Stimulated activated CD4-positive, alpha-beta T cell treated with anti-CD3 and anti-CD28 coated beads, Interleukin-15, amount 100 ng/mL, for 48 hours (primary cell): Measurements from ENCODE around the gene CD300E.
"Not testable (repeated sequence)": the region's sequence is repeated elsewhere in the genome, so short reads cannot be mapped to it uniquely, and the experiment has no call there.

Experiments
- DNase-seq, 2 donors: peaks; one replicate each; pipeline ENCODE4 v3.0.0-alpha.2; 2020; ENCODE audit warnings: low read depth in 2 of 2

CD300E gene, protein sequence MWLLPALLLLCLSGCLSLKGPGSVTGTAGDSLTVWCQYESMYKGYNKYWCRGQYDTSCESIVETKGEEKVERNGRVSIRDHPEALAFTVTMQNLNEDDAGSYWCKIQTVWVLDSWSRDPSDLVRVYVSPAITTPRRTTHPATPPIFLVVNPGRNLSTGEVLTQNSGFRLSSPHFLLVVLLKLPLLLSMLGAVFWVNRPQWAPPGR

GRCh38 chr17:74623693-74624093 is at the start of gene CD300E:
TSS of gene CD300E (minus strand) at chr17:74623738. CDS start at chr17:74623621, 117 bp downstream.
- DNase-seq, result no peak

DNA sequence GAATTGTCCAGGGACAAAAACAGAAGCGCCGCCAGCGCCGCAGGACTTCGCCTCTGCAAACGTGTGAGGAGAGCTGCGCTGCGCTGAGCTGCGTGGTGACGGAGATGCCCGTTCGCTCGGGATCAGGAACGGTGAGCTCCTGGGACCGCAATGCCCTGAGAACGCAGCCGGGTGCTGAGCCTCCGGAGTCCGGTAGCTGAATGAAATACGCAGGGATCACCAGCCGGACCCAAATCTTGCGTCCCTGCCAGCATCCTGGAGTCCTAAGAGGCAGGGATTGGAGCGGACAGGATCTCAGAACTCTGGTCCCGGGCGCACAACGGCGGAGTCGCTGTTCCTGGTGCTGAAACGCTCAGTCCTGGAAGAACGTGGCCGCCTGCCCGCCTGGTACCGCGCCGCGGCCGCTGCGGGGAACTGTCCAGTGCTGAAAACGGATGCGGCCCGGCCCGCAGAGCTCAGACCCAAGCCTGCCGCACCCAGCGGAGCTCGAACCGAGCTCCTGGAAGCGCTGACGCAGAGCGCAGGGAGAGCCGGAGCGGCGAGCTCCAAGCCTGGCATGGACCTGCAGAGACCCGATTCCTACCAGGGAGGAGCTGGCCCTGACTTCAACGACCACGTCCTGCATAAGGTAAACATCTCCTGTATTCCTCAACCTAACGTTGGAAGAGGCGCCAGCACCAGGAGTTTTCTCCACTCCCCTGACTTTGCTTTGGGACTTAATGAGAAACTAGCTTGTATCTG is 47.7 kb upstream of the CD300E start:
- DNase-seq, result peak; percentile 45 to 64

DNA sequence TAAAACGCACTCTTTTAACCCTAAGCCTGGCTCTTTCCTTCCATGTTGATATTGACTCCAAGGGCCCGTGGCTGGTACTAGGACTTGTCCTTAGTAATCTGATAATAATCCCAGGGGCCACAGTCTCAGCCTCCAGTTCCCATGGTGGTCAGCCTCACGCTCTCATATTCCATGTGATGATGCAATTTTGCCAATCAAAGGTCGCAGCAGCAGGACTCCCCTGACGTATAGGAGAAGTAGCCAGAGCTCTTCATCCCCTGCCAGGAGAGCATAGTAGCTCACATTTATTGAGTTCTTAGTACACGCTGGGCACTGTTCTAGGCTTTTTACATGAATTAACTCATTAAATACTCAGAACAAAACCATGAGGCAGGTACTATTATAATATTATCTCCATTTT is 46.8 kb upstream of the CD300E start:
- DNase-seq, result no peak

GRCh38 chr17:74663561-74663960 is 40.0 kb upstream of the CD300E start:
- no peak for DNase-seq

DNA sequence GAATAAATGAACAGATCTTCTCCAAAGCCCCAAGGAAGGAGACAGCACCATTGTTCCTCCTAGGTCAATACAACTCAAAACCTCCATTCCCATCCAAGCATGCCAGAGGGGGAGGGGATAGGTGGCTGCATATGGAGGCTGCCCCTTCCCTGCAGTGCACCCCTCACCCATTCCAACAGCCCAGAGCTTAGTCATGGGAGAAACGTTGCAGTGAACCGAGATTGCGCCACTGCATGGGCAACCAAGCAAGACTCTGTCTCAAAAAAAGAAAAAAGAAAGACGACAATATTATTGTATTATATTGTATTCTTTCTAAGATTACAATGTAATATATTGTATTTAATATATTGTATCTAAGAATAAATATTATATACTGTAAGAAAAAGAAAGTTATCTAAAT is 36.4 kb upstream of the CD300E start:
- no peak for DNase-seq

- DNase-seq, result no peak
Measured at GRCh38 chr17:74658620-74659019, 35.1 kb upstream of the CD300E start.

DNA sequence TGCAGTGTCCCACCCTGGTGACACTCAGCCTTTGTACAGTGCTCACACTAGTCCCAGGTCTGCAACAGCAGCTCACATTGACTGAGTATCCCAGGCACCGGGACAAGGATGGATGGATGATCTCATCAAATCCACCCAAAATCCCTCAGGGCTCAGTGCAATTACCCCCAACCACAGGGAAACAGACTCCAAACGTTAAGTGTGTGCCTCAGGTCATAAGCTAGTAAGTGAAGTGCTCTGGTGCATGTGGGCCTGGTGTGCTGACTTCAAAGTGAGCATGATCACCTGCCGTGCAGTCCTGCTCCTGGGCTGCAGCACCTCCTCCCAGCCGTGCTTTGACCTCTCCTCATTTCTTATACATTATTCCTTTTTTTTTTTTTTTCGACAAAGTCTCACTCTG is 31.2 kb upstream of the CD300E start:
- DNase-seq, result no peak

DNA sequence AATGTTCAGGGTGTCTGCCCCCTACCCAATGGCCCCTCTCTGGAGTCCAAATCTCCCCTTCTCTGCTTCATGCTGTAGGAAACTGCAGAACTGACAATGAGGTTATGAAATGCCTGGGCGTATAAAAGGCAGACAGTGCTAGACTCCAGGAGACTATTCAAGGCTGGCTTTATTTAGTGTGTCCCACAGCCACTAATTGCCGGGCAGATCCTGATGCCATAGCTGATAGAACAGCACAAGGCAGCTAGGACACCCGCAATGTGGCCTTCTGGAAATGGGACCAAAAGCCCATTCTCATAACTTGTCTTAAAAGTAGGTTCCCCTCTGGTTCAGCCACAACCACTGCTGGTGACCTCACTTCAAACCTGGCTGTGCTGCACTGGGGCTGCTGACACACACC is 28.5 kb upstream of the CD300E start:
- no peak for DNase-seq

DNA sequence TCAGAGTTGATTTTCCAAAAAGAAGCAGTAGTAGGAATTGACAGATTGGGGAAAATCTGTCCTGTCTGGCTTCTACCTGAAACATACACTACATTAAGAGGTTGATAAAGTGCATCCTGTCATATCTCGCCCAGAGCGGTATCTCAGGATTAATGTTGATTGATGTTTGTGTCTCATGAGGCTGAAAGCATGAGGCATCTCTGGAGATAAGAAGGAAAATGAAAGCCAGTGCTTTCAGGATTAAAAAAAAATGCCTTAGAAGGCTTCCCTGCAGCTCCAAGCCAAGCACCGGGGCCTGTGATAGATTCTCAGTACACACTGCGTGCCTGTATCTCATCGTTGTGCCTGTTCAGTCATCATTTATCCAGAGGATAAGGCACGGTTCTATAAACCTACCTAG is 26.4 kb upstream of the CD300E start:
- DNase-seq, result no peak

GRCh38 chr17:74647871-74648672 is 24.5 kb upstream of the CD300E start:
- no peak for DNase-seq

DNA sequence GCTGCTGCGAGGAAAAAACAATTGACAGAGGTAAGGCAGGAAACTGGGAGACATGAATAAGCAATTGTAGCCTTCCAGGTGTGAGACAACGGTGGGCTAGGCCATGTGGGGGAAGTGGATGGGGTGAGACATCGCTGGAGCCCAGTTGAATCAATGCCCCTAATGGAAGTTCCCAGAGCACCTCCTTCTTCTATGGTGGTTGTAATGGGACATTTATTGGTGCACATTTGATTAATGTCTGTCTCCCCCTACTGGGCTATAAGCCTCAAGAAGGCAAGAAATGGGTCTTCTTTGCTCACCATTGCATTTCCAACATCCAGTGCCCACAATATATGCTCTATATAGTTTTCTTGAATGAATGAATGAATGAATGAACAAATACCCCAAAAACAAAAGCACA is 22.7 kb upstream of the CD300E start:
- DNase-seq, result no peak

DNA sequence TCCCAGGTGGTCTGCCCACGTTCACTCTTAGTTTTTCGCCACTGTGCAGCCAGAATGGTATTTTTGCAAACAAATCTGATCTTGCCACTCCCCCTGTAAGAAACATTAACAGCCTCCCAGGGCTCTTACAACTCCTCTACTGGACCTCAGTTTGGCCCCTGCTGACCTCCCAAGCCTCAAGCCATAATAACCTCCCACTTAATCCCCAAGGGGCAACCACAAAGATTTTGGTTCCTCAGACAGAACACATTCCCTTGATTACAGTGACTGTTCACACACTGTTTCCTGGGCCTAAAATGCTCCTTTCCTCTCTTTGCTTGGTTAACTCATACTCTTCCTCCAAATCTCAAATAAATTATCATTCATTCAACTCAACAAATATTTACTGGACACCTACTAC is 21.5 kb upstream of the CD300E start:
- no peak for DNase-seq

DNA sequence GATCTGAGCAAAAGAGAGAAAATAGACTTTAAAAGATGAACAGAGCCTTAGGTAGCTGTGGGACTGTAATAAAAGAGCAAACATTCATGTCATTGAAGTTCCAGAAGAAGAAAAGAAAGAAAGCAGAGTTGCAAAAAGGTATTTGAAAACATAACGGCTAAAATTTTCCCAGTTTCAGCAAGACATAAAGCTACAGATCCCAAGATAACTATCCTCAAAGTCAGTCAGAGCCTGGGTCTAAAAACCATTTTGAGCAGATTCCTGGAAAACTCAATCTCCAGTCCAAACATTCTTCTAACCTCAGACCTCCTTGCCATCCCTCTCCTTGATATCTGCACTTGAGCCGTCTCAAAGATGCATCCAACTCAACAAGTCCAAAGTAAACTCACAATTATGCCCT is 20.9 kb upstream of the CD300E start:
- DNase-seq, result no peak

DNA sequence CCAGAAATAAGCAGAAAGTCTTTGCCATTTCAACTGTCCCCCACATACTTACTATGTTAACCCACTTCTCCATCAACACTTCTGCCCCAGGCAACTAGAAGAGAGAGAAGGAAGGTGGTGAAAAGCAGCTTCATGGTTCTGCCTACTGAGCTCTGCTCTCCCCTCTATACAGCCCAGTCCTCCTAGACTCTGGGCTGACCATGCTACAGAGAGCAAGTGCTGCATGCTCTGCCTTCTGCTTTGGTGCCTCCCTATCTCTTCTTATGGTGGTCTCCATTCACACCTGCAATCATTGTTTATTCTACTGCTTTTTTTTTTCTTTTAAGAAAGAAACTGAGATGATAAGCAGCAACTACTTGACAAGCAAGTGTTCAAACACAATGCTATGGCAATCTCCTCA is 20.3 kb upstream of the CD300E start:
- no peak for DNase-seq

DNA sequence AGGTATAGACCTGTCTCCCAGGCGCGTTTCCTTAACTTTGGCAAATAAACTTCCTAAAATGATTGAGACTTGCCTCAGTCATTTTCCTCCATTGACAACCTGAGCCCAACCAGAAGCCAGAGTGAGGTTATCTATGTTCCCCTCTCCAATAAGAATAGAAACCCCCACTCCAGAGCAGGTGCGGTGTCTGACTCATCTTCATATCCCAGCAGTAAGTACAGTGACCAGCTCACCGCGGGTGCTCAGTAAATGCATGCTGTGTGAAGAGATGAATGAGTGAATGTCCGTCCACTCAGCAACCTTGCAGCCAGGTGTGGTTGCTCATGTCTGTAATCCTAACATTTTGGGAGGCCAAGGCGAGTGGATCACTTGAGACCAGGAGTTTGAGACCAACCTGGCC is 19.5 kb upstream of the CD300E start:
- no peak for DNase-seq

- DNase-seq, result no peak
Measured at GRCh38 chr17:74642556-74642955, 19.0 kb upstream of the CD300E start.

- DNase-seq, result no peak
Measured at GRCh38 chr17:74641958-74642298, 18.4 kb upstream of the CD300E start.

GRCh38 chr17:74641224-74641957 is 17.9 kb upstream of the CD300E start:
- no peak for DNase-seq

- DNase-seq, result no peak
Measured at GRCh38 chr17:74639704-74640151, 16.2 kb upstream of the CD300E start.

DNA sequence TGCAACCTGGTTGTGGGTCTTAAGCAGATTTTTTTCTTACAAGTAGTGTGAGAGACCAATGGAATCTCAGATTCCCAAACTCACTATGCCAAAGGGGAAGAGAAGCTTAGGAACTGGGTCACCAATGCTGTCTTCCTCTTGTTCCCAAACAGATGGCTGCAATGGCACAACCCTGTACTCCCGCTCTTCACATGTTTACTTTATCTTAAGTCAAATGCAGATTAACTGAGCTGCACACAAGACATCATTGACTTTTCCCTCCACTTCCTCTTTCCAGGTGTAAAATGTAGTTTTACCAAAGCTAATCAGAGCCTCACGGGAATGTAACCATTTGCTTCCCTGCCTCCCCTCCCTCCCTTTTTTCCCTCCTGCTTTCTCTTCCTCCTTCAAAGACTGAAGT is 14.4 kb upstream of the CD300E start:
- DNase-seq, result no peak

DNA sequence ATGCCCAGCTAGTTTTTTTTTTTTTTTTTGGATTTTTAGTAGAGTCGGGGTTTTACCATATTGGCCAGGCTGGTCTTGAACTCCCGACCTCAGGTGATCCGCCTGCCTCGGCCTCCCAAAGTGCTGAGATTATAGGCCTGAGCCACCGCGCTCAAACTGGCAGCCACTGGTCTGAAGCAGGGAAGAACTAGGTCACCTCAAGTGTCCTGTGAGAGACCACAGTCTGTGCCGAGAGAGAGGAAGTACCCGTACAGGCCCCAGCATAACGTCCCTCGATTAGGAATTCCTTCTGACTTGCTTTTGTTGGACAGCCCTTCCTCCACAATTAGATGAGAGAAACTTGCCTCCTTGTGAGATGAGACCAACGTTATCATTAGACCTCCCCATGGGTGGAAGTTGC is 13.7 kb upstream of the CD300E start:
- DNase-seq, result no peak

DNA sequence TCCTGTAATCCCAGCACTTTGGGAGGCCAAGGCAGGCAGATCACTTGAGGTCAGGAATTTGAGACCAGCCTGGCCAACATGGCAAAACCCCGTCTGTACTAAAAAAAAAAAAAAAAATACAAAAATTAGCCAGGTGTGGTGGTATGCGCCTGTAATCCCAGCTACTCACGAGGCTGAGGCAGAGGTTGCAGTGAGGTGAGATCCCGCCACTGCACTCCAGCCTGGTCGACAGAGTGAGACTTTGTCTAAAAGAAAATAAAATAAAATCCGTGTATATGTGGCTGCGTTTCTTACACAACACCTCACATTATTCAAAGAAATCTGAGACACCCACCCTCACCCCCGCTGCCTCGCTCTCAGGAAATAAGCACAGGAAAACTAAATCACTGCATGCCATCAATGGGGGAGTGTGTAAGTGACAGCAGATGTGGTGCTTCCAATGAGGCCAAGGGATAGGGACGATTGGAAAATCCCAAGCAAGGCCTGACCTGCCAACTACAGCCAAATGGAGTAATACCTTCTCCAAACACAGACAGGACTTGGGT is 13.1 kb upstream of the CD300E start:
- DNase-seq, result not testable (repeated sequence)
